HG03066 (cell line): ENCODE results near the gene ZNF174.
A peak's percentile ranks its signal among the peaks of the same experiment; 100 is the strongest.

ENCODE experiments used
- ATAC-seq: cut with Tn5 transposase; IDR thresholded peaks from one replicate; pipeline ENCODE4 v1.9.1; 2021; ENCODE audit warnings: low read depth; ENCODE audit not compliant: unreplicated experiment

Gene ZNF174

GRCh38 chr16:3443108-3444031 lies 42.4 kb downstream of the ZNF174 start, which contains the start of the genes NAA60 and ZNF597:
Gene NAA60, plus strand, starts transcription at chr16:3443680. Its CDS starts 32,548 bp downstream, at chr16:3476228.
Gene ZNF597, minus strand, starts transcription at chr16:3443504. Its CDS starts 351 bp downstream, at chr16:3443153.
- ATAC-seq: peak; percentile 91

GRCh38 chr16:3444032-3444388 lies 43.0 kb downstream of the ZNF174 start:
- ATAC-seq: peak; percentile 19

- ATAC-seq: no peak
These were observed 53.1 kb downstream of the ZNF174 start for GRCh38 chr16:3454093-3454492.

- no peak for ATAC-seq
These were observed 53.7 kb downstream of the ZNF174 start for GRCh38 chr16:3454631-3455147.

GRCh38 chr16:3457434-3458252 lies 56.6 kb downstream of the ZNF174 start:
- peak; percentile 60 for ATAC-seq

GRCh38 chr16:3458278-3458851 lies 57.4 kb downstream of the ZNF174 start:
- no peak for ATAC-seq

- ATAC-seq: no peak
These were observed 57.9 kb downstream of the ZNF174 start for GRCh38 chr16:3458852-3459361.
